Measurements from ENCODE around the gene IPPK.

IPPK gene

DNA sequence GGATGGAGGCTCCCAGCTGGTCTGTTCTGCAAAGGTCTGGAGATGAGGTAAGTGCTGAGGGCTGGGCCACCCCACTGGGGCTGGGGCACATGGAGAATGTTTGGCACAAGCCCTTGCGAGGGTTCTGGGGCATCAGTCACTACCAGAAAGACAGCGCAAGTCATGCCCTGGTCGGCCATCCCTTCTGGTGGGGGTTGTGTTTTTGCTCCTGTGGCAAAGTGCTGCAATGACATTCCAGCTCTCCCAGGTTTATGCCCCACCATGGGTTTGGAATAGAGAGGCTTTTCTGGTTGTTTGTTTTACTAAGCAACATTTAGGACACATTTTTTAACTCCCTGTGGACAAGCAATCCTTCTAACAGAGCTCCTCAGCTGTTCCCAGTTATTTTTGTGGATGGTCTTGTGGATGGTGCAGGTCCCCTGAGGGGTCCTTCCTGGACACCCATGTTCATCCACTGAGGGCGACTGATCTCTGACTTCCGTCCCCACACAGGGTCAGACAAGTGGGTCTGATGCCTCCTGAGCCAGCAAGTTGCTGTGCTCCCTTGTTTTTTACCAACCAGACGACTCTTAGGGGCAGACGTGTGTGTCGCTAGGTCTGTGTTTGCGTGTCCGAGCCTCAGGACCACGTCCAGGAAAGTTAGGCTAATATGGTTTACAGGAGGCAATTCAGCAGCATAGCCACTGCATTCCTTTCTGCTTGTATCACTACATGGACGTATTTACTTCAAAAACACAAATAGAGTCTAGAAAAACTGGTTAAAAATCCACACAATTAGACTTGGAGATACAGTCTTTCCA is 69.3 kb downstream of the IPPK start:
- TF ChIP-seq GATA3 (IDR thresholded peaks at IDR 0.05; ENCODE audit: low read depth, low read length), result no peak
- TF ChIP-seq GATA2 (IDR thresholded peaks at IDR 0.05; ENCODE audit: low read depth, low read length), result no peak

GRCh38 chr9:92599938-92600461 is 69.9 kb downstream of the IPPK start:
- TF ChIP-seq GATA2 (IDR thresholded peaks at IDR 0.05; ENCODE audit: low read depth, low read length), result no peak
- no peak for TF ChIP-seq GATA3 (IDR thresholded peaks at IDR 0.05; ENCODE audit: low read depth, low read length)

DNA sequence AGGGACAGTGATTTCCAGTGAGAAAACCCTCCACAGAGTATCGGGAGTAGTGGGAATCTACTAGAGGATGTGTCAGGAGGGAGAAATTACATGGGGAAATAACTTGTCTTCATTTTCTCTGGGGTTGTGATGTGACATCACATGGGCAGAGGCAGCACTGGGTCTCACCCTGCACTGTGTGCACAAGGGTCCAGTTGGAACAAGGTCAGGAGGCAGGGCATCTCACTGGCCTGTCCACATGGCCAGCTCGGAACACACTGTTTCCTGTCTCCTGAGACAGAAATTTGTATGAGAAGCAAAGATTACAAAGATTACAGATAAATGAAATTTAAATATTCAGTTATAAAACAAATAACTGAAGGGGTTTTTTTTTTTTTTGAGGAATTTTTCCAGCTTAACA is 71.5 kb downstream of the IPPK start:
- TF ChIP-seq GATA3 (IDR thresholded peaks at IDR 0.05; ENCODE audit: low read depth, low read length), result no peak
- TF ChIP-seq GATA2 (IDR thresholded peaks at IDR 0.05; ENCODE audit: low read depth, low read length), result no peak

- no peak for TF ChIP-seq GATA2 (IDR thresholded peaks at IDR 0.05; ENCODE audit: low read depth, low read length)
- TF ChIP-seq GATA3 (IDR thresholded peaks at IDR 0.05; ENCODE audit: low read depth, low read length), result no peak
Measured at GRCh38 chr9:92595930-92596329, 74.0 kb downstream of the IPPK start.

DNA sequence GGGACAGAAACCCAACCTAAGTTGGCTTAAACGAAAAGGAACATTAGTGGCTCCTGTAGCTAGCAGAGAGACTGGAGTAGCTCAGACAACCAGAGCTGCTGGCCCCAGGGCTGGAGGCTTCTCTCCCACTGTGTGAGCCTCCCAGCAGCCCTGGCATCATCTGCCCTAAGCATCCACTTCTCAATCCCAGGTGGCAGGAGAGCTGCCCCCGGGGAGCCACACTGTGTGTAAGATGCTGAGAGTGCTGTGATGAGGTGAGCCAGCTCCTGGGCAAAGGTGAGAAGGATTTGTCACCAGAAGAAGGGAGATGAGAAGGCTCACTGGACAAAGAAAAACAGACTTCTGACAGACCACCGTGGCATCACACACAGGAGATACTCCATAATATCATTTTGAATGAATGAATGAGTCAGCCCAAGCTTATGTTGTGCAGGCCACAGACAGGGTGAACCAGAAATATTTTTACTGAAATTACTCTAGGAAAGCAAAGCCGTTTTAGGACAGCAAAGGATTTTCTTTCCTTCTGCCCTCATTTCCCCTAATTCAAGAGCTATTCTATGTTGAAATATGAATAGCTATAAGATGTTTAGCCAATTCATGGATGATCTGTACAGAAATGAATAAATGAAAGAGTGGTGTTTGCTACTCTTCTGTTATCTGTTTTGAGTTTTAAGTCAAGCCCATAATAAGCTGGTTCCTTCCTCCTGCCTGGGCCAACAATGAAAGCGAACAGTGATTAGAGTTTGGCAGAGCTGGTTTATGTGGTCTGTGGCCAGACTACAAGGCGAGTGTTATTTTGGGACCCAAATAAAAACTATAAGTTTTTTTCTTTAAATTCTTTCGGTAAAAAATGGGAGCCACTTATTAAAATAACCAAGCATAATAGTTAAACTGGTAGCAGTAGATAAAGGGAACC is 76.7 kb downstream of the IPPK start:
- TF ChIP-seq GATA3 (IDR thresholded peaks at IDR 0.05; ENCODE audit: low read depth, low read length) (no peak), GATA2 (IDR thresholded peaks at IDR 0.05; ENCODE audit: low read depth, low read length) (no peak)

GRCh38 chr9:92592537-92592936 is 77.4 kb downstream of the IPPK start:
- no peak for TF ChIP-seq GATA3 (IDR thresholded peaks at IDR 0.05; ENCODE audit: low read depth, low read length)
- no peak for TF ChIP-seq GATA2 (IDR thresholded peaks at IDR 0.05; ENCODE audit: low read depth, low read length)

GRCh38 chr9:92590377-92590776 is 79.6 kb downstream of the IPPK start:
- TF ChIP-seq GATA3 (IDR thresholded peaks at IDR 0.05; ENCODE audit: low read depth, low read length) (no peak), GATA2 (IDR thresholded peaks at IDR 0.05; ENCODE audit: low read depth, low read length) (no peak)

GRCh38 chr9:92589923-92590322 is 80.0 kb downstream of the IPPK start:
- no peak for TF ChIP-seq GATA2 (IDR thresholded peaks at IDR 0.05; ENCODE audit: low read depth, low read length)
- TF ChIP-seq GATA3 (IDR thresholded peaks at IDR 0.05; ENCODE audit: low read depth, low read length), result no peak

DNA sequence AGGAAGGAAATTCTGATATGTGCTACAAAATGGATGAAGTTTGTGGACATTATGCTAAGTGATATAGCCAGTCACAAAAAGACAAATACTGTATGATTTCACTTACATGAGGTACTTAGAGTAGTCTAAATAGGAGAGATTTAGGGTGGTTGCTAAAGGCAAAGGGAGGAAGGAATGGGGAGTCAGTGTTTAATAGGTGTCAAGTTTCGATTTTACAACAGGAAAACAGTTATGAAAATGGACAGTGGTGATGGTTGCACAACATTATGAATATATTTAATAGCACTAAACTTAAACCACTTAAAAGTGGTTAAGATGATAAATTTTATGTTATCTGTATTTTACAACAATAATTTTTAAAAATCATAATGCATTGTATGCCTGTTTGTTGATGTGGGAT is 93.8 kb downstream of the IPPK start:
- no peak for TF ChIP-seq GATA2 (IDR thresholded peaks at IDR 0.05; ENCODE audit: low read depth, low read length)

- TF ChIP-seq GATA3 (IDR thresholded peaks at IDR 0.05; ENCODE audit: low read depth, low read length) (no peak), GATA2 (IDR thresholded peaks at IDR 0.05; ENCODE audit: low read depth, low read length) (no peak)
Measured at GRCh38 chr9:92564982-92565381, 104.9 kb downstream of the IPPK start.

- TF ChIP-seq GATA3 (IDR thresholded peaks at IDR 0.05; ENCODE audit: low read depth, low read length), result no peak
- TF ChIP-seq GATA2 (IDR thresholded peaks at IDR 0.05; ENCODE audit: low read depth, low read length), result no peak
Measured at GRCh38 chr9:92564504-92564903, 105.4 kb downstream of the IPPK start.
